ENCODE data around the gene HOXB4.

The HOXB4 gene

DNA sequence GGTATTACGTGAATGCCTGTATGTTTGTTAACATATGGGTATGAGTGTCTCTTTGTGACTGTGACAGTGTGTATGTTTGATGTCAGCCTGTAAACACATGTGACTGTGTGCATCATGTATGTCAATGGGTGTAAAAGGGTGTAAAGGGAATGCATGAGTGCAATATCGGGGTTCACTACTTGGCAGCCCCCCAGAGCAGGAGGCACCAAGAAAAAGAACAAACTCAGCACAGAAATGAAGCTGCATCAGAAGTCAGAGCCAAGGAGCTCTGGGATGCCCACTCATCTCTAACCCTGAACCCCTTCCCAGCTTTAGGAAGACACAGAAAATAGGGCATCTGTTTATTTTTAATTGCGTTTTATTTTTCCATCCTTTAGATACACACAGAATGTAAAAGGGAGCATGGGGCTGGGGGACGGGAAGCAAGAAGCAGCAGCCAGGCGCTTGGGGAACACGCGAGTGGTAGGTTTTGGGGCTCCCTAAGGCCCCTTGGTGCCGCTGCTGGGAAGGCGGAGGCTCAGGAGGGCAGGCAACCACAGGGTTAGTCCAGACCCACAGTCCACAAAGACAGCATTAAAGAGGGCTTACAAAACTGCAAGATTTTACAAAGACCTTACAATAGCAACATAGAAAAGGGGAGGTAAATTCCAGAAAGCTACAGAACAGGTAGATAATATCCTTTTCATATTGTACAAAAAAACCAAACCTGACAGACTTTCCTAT lies 28.9 kb upstream of the HOXB4 start:
- Mint-ChIP-seq H3K27me3 (ENCODE audit: low read depth, poor library complexity) (peaks cover 5% of the 10 kb centered on the region), H3K4me1 (peaks cover 60% of the 10 kb centered on the region), H3K9me3 (no peaks in the 10 kb centered on the region), H3K36me3 (ENCODE audit: low read depth) (peaks cover 46% of the 10 kb centered on the region), H3K27ac (peak overlapping the region; percentile 100), H3K4me3 (peak overlapping the region; percentile 99)
- TF ChIP-seq, protein P1, sequence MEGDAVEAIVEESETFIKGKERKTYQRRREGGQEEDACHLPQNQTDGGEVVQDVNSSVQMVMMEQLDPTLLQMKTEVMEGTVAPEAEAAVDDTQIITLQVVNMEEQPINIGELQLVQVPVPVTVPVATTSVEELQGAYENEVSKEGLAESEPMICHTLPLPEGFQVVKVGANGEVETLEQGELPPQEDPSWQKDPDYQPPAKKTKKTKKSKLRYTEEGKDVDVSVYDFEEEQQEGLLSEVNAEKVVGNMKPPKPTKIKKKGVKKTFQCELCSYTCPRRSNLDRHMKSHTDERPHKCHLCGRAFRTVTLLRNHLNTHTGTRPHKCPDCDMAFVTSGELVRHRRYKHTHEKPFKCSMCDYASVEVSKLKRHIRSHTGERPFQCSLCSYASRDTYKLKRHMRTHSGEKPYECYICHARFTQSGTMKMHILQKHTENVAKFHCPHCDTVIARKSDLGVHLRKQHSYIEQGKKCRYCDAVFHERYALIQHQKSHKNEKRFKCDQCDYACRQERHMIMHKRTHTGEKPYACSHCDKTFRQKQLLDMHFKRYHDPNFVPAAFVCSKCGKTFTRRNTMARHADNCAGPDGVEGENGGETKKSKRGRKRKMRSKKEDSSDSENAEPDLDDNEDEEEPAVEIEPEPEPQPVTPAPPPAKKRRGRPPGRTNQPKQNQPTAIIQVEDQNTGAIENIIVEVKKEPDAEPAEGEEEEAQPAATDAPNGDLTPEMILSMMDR (IDR thresholded peaks at IDR 0.05), result no peak
- no peak for DNase-seq

- peaks cover 5% of the 10 kb centered on the region for H3K27me3 Mint-ChIP-seq (ENCODE audit: low read depth, poor library complexity)
- peak overlapping the region; percentile 100 for H3K27ac Mint-ChIP-seq
- peaks cover 61% of the 10 kb centered on the region for H3K4me1 Mint-ChIP-seq
- TF ChIP-seq, protein P1 (IDR thresholded peaks at IDR 0.05), result no peak
- DNase-seq, result no peak
- H3K9me3 Mint-ChIP-seq, result no peaks in the 10 kb centered on the region
- peak overlapping the region; percentile 99 for H3K4me3 Mint-ChIP-seq
- peaks cover 54% of the 10 kb centered on the region for H3K36me3 Mint-ChIP-seq (ENCODE audit: low read depth)
These were observed 28.1 kb upstream of the HOXB4 start for GRCh38 chr17:48605991-48606891.

DNA sequence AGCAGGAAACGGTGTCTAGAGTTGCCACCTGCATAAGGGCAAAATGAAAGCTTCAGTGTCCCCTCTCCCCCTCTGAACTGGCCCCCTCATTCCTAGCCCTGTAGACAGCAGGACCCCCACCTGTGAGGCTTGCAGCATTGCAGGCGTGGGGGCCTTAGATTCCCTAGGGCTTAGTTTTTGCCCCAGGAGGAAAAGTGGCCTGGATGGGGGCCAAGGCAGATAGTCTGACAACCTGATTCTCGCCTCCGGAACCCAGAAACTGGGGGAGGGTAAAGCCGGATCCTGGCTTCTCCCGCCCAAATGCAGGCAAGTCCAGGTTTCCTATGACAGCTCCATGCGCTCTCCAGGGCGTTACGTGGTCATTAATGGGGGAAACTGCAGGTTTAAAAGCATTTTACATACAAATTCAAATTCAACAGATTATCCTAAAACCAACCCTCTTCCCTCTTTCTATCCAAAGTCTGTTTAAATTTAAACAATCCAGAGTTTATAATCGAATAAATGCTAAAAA lies 27.3 kb upstream of the HOXB4 start:
- H3K9me3 Mint-ChIP-seq, result no peaks in the 10 kb centered on the region

DNA sequence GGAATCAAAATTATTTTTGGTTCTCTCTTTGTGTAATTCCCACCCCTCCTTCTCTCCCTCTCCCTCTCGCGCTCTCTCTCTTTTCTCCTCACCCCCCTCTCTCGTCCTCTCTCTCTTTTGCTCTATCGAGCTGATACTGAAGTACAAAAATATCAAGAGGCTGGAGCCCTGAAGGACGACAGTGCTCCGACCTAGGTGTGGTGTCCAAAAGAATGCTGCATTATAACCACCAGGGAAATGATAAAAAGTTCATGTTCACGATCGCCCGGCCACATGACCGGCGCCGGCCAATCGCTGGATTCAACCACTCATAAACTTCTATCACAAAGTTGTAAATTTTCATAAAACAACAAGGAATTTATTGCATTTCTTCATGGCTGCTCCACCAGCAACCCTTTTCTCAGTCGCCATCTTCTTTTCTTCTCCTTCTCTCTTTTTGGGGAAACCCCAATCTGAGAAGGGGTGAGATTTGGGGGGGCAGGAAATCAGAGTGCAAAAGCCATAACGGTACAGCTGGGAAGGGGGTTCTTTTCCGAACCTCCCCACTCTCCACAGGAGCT lies 26.7 kb upstream of the HOXB4 start, which contains the start of gene HOXB6:
TSS of gene HOXB6 (minus strand) at position 217 of the 560 bp plus-strand sequence. CDS start 6,836 bp downstream, outside the sequence.
- TF ChIP-seq, protein P1 (IDR thresholded peaks at IDR 0.05), result no peak
- H3K9me3 Mint-ChIP-seq, result no peaks in the 10 kb centered on the region
- DNase-seq, result peak; percentile 62
- peak within 1 kb of the TSS; percentile 99 for H3K4me3 Mint-ChIP-seq
- H3K36me3 Mint-ChIP-seq (ENCODE audit: low read depth), result peaks cover 68% of the 10 kb centered on the region
- H3K4me1 Mint-ChIP-seq, result peaks cover 69% of the 10 kb centered on the region
- peaks cover 3% of the 10 kb centered on the region for H3K27me3 Mint-ChIP-seq (ENCODE audit: low read depth, poor library complexity)
- peak within 1 kb of the TSS; percentile 100 for H3K27ac Mint-ChIP-seq

More for the DNA sequence above, 27.3 kb upstream of the HOXB4 start:
- peaks cover 62% of the 10 kb centered on the region for H3K36me3 Mint-ChIP-seq (ENCODE audit: low read depth)
- TF ChIP-seq, protein P1 (IDR thresholded peaks at IDR 0.05), result no peak
- H3K4me1 Mint-ChIP-seq, result peaks cover 63% of the 10 kb centered on the region
- no peak for DNase-seq
- peak overlapping the region; percentile 100 for H3K27ac Mint-ChIP-seq
- H3K27me3 Mint-ChIP-seq (ENCODE audit: low read depth, poor library complexity), result peaks cover 3% of the 10 kb centered on the region
- H3K4me3 Mint-ChIP-seq, result peak overlapping the region; percentile 99

DNA sequence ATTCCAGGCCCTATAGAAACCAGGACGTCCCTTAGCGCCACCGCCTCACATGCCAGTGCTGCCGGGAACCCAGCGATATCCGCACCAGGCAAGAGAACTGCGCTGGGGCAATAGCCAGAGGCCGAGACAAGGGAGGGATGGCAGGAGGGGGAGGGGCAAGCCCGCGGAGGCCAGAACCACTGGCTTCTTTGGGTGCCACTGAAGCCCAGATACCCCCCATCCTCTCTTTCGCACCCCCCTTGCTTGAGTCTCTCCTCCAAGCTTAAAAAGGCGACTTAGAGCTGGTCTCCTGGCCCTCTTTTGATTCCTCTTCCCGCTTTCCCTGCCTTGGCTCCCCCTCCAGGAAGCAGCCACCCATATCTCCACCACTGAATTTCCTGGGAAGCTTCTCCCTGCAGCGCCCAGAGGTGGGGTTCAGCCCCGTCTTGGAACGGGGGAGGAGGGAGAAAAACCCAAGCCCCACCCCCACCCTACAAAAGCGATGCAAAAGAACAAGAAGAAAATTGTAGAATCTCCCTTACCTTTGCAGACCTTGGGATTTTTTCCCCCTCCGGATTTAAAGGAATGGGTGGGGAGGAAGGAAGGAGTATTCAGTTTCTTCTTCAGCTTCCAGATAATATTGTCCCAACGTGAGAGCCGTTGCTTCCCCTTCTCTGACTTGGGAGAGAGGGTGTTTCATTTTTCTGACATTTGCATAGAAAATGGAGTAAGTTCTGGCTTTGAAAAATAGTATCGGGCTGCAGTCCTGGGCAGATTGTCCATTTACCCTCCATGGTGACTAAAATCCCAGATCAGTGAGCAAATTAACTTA lies 26.0 kb upstream of the HOXB4 start:
- peaks cover 70% of the 10 kb centered on the region for H3K4me1 Mint-ChIP-seq
- peak; percentile 57 for DNase-seq
- H3K36me3 Mint-ChIP-seq (ENCODE audit: low read depth), result peaks cover 75% of the 10 kb centered on the region
- H3K4me3 Mint-ChIP-seq, result peak overlapping the region; percentile 99
- peak overlapping the region; percentile 100 for H3K27ac Mint-ChIP-seq
- H3K9me3 Mint-ChIP-seq, result no peaks in the 10 kb centered on the region
- peaks cover 5% of the 10 kb centered on the region for H3K27me3 Mint-ChIP-seq (ENCODE audit: low read depth, poor library complexity)
- TF ChIP-seq, protein P1 (IDR thresholded peaks at IDR 0.05), result no peak

All from nephron progenitor cell (in vitro differentiated cells).